Measurements from ENCODE around the gene RPH3AL.

The RPH3AL gene

DNA sequence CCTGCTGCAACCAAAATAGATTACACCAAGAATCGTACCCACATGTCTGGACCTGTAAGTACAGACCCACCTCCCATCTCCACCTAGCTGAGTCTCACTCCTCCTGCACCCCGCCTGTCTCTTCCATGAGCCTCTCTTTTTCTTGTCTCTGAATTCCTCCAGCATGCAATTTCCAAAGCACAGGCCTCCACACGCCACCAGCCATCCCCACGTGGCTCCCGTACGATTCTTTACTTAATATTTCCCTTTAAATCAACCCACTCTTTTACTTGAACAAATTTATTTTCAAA, 1.2 kb downstream of the RPH3AL start:
- DNase-seq: no peak

DNA sequence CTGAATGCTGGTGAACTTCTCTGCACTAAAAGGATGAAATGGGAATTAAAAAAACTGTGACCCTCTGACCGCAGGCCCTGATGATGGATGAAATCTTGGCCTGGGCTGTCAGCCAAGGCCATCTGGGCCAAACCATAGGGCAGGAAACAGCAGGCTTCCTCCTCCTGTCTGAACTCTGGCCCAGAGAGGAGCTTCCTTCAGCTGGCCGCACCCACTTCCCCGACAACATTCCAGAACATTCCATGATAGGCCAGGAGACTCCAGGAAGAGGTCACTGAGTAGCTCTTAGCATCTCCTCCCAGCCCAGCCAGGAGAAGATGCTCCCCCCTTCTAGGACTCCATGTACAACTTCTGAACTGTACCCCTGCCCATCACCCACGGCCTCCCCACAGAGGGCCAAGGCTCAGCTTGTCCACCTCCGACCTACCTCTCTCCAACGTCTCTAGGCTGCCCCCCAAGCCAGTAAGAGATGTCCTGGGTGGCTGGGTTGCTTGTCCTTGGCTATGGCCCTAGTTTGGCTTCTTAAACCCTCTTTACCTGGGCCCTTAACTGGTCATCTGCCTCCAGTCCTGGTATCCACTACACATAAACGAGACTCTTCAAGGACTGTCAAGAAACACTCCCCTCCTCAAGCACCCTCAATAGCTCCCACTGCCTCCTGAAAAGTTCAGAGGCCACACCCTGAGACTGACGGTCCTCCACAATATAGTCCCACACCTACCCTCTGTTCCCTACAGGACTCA, 1.7 kb downstream of the RPH3AL start:
- DNase-seq: no peak

DNA sequence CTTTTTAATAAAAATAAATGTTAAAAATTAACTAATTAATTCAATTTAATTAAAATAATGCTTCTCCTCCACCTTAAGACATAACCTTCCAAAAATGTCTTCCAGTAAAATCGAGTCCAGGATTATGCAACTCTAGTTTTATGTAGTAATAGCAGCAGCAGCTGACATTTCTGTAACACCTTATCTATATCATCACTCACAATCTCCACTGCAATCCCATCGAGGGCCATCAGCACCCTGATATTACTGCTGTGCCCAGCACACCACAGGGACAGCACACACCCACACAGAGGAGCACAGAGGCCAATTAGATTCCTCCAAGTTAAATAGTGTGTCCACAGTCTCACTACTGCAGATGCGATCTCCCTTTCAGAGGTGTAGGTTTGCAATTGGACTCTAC, 2.9 kb downstream of the RPH3AL start:
- no peak for DNase-seq

DNA sequence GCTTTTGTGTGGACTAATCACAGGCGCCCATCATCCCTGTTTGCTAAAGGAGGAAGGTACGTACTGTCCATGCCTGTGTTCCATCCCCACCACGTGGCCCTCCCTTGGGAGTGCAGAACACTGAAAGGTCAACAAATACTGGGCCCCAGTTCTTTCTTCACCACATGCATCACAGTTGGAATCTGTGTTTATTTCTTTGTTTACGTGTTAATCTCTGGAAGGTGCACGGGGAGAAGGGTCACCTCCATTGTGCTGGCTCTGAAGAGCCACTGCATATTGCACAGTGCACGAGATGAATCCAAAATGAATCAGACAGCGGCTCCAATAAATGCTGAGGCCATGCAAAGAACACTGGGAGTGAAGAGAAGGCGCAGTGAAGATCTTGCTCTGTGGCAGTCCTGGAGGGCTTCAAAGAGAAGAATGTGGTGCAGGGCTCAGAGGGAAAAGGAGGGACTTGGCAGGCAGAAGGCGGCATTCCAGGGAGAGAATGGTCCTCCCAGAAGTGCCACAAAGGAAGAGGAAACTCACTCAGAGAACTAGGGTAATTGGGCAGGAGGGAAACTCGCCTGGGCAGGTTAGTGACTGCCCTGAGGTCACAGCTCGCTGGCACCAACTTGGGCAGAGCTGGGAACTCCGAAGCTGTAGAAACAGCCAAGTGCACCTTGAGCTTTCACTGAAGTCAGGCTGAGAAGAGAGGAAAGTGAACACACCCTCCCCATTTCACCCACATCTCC, 3.7 kb downstream of the RPH3AL start:
- DNase-seq: no peak

DNA sequence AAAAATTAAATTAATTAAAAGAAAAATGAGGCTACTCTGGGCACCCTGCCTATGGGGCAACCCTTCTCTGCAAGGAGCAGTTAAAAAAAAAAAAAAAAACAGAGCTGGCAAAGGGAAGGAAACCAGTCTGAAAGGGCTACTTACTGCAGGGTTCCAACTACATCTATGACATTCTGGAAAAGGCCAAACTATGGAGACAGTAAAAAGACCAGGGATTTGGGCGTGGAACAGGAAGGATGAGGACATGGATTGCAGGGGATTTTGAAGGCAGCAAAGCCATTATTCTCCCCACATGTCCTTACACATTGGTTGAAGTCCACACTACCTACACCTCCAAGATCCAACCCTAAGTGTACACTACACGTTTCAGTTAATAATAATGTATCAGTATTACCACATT, 4.6 kb downstream of the RPH3AL start:
- no peak for DNase-seq

DNA sequence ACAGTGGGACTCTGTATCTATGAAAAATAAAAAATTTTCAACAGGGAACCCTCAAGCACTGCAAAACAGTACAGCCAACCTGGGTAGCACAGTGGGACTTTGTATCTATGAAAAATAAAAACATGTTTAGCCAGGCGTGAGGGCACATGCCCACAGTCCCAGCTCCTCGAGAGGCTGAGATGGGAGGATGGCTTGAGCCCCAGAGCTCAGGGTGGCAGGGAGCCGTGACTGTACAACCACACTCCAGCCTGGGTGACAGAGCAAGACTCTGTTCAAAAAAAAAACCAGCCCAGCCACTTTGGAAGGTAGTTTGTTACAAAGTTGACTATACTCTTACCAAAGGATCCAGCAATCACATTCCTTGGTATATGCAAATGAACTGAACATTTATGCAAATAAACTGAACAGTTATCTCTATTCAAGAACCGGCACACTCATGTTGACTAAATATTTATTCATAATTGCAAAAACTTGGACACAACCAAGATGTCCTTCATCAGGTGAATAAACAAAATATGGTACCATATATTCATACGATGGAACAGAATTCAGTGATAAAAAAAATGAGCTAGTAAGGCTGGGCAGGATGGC, 5.2 kb downstream of the RPH3AL start:
- no peak for DNase-seq

DNA sequence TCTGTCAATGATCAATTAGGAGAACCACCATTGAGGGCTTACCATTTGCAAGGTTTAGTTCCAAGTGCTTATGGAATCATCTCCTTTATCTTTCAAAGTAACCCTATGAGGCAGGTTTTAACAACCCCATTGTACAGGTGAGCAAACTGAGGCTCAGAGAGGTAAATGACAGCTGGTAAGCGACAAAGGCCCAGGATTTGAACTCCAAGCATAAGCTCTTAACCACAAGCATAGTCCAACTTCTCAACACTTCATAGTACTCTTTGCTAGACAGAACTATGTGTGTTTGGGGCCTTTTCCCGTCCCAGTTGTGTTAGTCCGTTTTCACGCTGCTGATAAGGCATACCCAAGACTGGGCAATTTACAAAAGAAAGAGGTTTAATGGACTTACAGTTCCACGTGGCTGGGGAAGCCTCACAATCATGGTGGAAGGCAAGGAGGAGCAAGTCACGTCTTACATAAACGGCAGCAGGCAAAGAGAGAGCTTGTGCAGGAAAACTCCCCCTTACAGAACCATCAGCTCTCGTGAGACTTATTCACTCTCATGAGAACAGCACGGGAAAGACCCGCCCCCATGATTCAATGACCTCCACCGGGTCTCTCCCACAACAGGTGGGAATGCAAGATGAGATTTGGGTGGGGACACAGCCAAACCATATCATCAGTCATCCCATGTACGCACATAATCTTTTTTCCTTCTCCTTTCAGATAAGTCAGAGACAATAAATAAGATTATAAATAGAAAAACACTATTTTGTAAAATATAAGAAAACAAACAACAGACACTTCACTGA, 6.4 kb downstream of the RPH3AL start:
- no peak for DNase-seq

DNA sequence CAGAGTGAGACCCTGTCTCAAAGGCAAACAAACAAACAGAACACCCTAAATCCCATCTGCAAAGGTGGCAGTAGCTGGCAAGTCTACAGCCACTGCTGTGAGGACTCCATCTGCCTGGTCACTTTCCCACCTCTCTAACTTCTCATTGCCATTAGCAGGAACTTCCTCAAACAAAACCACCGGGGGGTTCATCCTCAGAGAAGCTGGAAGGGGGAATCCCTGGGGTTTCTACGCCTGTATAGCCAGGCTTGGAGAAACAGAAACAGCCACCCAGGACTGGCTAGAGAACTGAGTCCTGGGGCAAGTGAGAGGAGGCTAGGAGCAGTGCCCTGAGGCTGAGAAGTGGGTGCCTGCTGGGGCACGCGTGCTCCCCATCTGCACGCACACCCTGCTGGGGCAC, 7.3 kb downstream of the RPH3AL start:
- no peak for DNase-seq

DNA sequence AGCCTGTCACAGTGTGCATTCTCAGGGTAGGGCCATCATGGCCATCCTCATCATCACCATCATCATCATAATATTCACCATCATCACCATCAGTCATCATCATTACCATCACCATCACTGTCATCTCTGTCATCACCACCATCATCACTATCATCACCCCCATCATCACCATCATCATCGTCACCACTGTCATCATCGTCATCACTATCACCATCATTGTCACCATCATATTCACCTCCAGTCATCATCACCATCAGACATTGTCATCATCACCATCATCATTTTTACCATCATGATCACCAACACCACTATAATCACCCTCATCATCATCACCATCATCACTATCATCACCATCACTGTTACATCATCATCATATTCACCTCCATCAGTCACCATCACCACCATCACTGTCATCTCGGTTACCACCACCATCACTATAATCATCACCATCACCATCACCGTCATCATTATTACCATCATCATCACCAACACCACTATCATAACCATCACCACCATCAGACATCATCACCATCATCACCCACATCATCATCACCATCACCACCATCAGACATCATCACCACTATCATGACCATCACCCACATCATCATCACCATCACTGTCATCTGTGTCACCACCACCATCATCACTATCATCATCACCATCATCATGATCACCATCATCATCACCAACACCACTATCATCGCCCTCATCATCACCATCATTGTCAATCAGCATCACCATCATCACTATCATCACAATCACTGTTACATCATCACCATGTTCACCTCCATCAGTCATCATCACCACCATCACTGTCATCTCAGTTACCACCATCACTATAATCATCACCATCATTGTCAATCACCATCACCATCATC, 8.5 kb downstream of the RPH3AL start:
- DNase-seq: no peak

DNA sequence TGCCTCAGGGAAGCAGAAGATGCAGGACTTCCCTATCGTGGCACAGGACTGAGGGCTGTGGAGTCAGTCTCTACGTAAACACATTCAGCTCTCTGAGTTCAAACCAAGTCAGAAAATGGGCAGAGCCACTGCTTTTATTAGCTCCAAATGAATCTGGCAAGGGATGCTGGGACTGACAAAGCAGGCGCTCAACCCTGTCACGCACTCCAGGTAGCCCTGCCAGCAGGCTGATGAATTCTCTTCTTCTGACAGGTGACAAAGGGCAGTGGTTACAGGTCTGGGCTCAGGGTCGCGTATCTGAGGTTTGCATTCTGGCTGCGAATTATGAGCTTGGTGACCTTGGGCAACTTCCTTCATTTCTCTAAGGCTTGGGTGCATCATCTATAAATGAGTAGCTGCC, 9.4 kb downstream of the RPH3AL start:
- DNase-seq: no peak

DNA sequence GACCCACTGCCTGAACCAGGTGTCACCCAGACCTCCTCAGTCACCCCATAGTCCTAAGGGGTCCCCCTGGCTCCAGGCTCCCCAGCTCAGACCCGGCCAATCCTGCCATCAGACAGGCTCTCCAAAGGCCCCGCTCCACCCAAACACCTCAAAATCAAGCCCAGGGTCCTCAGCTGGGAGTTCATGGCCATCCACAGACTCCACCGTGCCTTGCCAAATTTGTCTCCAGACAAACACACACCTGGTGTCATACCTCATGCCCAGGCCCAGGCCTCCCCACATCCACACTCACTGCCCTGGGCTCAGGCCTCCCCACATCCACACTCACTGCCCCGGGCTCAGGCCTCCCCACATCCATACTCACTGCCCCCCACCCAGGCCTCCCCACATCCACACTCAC, 12.5 kb downstream of the RPH3AL start:
- no peak for DNase-seq

DNA sequence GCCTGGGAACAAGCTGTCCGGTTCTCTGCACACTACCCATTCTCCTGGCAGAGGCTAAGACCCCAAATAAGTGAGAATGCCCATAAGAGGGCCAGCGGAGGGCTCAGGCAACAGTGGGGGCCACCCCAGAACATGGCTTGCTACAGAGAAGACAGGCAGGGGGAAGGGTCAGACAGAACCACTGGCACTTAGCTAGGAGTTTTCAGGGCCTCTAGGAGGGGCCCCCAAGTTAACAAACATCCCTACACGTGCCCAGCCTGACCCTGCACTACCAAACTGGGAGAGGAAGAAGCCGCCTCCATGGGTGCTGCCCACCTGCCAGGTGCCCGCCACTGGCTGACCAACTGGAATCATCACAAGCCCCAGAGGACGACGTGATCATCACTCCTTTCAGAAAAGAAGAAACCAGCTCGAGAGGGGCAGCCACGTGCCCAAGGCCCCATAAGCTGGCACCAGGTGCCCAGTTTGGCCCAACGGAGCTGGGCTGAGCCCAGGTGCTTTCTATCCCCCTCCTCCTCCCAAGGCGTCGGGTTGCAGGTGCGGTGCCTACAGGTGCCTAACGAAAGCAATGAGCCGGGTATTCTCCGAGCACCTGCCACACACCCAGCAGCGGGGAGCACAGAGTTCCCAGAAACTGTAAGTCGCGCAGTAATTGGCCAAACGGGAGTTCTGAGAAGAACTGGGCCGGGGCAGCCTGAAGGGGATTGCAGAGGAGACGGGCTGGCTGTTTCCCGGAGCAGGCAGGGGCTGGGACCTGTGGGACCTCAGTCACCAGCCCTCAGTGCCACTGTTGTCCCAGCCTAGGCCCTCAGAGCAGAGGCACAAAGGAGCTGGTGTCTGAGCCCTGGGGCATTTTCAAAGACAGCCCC, 13.2 kb downstream of the RPH3AL start:
- no peak for DNase-seq

DNA sequence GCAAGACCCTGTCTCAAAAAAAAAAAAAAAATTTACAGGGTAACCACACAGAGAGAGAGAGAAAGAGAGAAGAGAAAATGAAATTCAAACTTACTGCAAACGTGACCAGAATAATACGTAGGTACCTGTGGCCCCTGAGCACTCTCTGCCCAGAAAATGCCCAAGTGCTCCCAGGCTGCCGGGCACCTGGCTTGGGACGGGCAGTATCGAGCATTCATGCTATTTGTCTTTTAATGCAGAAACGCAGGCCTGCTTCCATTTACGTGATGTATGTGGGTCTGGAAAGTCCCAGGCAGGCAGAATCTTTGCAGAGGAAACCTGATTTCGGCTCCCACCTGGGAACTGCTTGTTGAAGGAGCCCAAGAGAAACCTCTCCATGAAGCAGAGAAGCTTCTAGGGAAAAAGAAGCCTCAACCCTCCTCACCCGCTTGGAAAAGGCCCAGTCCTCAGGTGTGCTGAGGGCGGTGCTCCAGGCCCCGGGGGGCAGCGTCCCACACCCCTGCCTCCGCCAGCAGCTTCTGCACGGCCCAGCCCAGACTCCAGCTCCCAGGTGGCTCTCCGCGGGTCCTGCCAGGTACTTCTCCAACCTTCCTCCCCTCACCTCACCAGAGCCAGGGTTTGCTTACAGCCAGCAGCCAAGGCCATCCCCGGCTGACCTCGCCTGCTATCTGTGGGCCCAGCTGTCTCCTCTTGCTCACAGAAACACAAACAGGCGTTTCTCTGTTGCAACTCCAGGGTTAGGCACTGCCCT, 14.0 kb downstream of the RPH3AL start:
- no peak for DNase-seq

DNA sequence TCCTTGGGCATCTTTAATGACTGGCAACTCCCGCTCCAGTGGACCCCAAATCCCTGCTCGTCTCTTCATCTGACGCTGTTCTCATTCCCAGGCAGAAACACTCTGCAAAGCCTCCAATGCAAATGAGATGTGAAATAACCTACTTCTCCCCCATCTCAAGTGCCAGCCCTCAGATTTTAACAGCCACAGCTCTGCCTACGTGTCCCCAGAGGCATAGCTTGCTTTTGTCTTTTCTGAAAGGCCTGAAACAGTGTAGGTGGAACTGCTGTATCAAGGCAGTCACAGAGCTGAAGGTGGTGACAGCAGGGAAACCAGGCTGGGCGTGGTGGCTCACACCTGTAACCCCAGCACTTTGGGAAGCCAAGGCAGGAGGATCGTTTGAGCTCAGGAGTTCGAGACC, 14.7 kb downstream of the RPH3AL start:
- DNase-seq: no peak

DNA sequence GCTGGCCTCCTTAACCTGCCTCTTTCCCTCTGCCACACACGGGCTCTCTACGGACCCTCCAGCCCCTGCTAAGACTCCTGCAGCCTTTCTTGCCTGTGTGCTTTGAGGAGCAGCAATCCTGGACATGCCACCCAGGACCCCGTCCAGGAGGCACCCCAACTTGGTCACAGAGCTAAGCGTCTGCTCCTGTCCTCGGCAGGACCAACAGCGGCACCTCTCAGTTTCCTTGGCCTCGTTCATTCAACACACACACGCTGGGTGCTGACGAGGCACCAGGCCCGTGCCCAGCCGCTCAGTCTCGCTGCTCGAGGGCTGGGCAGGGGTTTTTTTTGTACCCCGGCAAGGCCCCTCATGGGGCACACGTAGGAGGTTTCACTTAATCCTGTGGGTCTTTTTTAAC, 15.2 kb downstream of the RPH3AL start:
- DNase-seq: no peak

DNA sequence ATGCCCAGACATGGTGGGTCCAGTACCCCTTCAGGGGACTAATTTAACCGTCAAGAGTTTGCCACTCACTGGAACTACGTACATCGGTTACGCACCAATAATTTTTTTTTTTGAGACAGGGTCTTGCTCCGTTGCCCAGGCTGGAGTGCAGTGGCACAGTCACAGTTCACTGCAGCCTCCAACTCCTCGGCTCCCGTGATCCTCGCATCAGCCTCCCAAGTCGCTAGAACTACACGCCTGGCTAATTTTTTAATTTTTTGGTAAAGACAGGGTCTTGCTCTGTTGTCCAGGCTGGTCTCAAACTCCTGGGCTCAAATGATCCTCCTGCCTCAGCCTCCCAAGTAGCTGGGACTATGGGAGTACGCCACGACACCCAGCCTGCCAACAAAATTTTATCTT, 15.6 kb downstream of the RPH3AL start:
- DNase-seq: no peak

DNA sequence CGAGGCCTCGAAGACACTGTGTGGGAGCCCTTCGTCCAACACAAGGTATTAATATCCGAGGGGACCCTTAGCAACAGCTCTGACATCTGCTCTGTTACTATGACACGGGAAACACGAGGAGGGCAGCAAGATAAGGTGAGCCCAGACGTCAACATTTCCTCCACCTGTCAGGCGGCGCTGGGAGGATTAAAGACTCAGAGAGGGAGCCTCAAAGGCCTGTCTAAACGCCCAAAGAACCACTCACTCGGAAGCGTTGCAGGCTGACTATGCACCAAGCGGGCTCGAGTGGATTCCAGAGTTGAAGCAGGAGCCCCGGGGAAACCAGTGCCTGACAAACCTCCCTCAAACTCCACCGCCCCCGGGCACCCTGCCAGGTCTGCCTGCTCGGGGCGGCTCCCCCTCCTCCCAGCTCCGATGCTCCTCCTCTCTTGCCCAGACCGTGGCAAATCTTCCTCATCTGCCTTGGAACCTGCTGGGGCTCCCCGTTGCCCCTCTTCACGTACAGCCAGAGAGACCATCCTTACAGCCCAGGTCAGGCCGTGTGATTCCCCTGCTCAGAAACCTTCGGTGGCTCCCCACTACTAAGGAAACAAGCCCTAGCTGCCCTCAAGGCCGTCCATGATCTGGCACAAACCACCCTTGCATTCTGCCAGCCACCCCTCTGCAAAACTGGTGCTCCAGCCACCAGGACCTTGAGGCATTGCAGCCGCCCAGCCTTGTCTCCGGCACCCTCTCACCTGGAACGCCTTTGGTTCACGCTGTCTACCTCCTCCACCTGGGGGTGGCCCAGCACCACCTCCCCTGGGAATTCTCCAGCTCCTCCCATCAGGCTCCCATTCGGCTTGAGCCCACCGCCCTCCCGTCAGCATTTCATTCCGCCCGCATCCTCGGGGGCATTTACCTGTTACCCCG, 16.2 kb downstream of the RPH3AL start:
- DNase-seq: peak; percentile 41

DNA sequence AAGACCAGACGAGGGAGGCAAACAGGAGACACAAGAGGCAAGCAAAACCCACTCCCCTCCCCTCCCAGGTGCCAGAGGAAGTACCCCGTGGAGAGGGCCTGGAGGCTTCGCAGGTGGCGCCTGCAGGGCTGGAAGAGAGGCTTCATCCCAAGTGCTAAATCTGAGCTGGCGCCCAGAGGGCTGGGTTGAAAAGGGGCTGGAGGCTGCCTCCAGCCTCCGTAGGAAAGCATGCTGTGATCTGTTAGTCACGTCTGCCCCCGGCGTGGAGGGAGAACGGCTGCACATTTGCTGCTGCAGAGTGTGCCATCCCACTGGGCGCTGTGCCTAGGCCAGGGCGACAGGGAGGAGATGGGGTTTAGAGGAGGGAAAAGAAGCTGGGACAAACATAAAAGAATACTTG, 16.9 kb downstream of the RPH3AL start:
- DNase-seq: no peak

DNA sequence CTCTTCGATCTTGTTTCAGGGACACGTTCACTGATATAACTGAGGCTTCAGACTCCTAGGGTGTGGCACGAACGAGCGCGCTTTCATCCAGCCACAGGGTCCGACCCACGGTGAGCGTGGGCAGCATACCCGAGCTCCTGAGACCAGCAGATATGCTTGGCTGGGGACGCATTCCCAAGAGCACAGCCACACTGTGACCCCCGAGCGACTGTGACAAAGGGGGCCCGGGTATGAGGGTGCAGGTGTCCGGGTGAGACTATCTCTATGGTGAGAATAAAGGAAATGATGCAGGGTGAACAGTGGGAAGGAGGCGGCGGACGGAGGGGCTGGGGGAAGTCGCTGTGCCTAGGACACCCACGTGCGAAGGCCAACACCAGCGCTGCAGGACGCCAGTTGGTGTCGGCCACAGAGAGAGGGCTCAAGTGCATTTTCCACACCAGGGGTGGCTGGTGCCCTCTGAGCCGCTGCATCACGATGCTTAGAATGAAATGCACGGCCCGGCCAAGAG, 17.6 kb downstream of the RPH3AL start:
- no peak for DNase-seq

Measured in stimulated activated CD8-positive, alpha-beta memory T cell treated with anti-CD3 and anti-CD28 coated beads, Interleukin-4, amount 100 ng/mL, for 48 hours (primary cell).